Stimulated activated CD4-positive, alpha-beta T cell treated with anti-CD3 and anti-CD28 coated beads, Interleukin-12 subunit alpha, Interleukin-12 subunit beta, amount 100 ng/mL, for 24 hours (primary cell): Measurements from ENCODE around the gene LAS1L.
"Not testable (repeated sequence)": the region's sequence is repeated elsewhere in the genome, so short reads cannot be mapped to it uniquely, and the experiment has no call there.

Experiments used
- DNase-seq, 2 experiments: peaks; one replicate each; pipeline ENCODE4 v3.0.0-alpha.2; 2020; ENCODE audit warnings: low read depth in 2 of 2

The LAS1L gene

DNA sequence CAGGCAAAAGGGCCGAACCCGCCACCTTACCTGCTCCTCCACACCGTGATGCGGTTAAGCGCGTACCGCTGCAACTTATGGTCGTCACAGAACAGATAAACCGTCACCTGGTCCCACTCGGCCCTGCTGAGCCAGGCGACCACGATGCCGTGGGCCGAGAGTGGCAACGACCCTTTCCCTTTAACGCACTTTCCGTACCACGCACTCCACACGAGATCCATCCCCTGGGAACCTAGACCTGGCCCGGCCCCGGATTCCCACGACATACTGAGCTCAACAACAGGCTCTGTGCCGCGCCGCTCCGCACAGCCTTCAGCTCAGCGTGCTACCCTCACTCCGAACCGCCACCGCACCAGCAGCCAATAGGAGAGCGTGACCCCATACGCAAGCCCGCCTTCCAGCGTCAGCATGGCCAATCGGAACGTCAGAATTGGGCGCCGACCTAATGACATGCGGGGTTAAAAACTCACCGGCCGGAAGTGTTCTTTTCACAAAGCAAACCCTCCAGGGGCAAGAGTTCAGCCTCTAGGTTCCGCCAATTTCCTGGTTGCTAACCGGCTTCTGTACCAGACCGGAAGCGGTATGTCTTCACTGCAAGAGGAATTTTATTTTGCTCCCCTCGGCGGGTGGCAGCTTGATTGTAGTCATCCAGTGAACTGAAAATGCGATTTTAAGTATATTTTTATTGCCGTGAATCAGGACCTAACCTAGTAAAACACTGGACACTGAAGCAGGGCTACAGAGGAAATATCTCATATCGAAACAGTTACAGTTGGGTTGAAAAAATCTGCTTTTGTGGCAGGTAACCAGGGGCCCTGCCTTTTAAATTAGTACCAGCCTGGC is at the start of gene LAS1L:
TSS of gene LAS1L (minus strand) at position 338 of the 843 bp plus-strand sequence. CDS start at position 266, 72 bp downstream.
- DNase-seq, result peak; percentile 79 to 83

DNA sequence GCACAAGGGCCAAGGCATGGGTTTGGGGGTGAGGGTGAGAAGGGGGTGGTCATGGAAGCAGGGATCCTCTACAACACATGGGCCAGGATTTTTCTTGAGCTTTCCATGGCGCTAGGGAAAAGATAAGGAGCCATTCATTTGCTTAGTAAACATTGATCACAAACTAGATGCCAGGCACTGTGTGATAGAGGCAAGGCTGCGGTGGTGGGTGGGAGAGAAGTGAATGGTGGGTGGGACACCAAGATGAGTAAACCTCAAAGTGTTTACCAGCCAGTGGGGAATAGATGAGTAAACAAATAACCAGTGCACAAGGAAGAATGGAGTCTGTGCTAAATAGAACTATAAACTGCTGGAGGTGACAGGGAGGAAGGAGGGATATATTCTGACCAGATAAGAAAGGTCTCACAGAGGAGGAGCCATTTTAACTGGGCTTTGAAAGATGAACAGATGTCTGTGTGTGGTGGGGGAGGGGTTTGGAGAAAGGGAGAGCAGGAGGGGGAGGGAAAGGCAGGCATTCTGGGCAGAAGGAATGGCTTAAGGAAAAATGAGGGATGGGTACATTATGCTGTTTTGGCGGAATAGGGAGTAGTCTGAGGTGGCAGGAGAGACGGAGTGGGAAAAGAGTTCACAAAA is 48.0 kb upstream of the LAS1L start:
- no peak for DNase-seq

DNA sequence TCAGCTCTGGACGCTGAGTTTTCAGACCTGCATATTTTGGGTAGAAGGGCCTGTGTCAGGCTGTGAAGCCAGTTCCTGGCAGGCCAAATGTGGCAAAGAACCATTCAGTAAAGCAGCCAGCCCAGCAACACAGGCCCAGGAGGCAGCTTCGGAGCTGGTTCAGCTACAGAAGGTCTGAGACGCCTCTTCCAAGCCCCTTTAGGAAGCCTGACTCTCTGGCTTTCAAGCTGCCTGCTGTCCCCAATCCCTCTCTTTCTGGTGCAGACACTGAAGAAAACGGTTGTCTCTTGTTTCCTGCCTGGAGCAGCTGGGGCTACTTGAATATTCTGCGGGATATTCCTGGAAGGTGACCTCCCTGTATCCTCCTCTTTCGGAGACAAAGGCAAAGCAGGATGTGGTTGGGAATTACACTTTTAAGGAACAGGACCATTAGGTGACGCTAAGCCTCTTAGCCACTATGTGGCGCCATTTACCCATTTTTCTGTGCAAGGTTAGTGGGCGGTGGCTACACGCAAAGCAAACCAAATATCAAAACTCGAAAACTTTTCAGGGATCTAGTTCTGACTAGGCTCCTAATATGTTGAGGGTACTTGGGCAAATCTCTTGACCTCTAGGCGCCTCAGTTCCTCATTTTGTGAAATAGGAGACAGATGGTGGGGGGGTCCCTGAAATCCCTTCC is 47.2 kb upstream of the LAS1L start:
- DNase-seq, result peak in 1 of 2 experiments; percentile 32

DNA sequence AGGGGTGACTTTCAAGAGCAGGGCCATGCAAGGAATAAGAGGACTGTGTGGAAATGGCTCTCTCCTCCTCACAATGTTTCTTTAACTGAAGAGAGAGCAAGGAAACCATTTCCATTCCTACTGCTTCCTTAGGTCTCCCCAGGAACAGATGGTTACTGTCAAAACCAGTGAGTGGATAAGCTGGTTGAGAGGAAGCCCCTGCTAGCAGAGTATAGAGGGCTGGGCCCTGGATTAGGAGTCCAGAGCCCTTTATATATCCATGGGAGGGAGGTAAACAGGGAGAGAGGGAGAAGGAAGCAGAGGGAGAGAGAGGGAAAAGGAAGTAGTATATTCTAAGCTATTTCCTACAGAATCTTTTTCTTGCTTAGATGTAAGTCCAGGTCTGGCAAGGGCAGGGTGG is 43.8 kb upstream of the LAS1L start:
- no peak for DNase-seq

DNA sequence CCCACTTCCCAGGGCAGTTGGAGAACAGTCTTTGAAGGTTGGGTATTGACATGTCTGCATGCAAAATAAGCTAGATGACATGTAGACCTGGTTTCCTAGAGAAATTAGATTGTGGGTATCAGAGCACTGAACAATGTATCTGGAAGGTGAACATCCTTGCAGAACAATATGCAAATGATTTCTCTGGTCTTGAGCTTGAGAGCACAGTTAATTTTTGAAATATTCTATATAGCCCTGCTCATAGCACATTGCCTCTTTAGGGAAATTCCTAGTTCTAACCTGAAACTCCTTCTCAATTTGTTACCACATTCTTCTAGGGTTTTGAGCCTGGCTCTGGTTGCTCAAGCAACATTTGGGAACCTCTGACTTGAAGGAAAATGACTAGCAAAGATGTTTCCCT is 41.6 kb upstream of the LAS1L start:
- no peak for DNase-seq

DNA sequence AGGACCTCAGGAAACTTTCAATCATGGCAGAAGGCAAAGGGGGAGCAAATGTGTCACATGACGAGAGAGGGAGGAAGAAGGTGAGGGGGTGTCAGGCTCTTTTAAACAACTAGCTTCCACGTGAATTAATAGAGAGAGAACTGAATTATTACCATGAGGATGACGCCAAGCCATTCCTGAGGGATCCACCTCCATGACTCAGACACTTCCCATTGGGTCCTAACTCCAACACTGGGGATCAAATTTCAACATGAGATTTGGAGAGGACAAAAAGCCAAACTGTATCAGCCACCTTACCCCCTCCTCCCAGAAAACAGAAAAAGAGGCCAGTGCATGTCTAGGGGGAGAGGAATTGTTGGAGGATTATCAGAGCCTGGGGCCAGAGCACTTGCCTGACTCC is 40.4 kb upstream of the LAS1L start:
- DNase-seq, result no peak

DNA sequence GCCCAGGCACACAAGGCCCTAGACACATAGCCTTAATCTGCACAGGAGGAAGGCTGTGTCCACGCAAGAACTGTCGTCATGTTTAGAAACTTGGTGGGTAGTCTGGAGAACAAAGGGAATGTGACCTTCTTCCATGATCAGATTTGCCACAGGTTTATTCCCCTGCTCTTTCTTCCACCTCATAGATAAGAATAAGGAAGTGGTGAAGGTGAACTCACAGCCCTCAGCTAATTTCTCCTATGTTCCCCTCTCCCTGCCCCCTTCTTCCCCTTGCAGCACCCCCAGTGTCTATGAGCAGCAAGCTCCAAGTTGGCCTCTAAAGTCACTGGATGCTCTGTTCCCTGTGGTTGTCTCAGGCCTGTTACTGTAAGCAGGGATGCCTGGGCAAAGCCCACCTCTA is 39.8 kb upstream of the LAS1L start:
- DNase-seq, result no peak

DNA sequence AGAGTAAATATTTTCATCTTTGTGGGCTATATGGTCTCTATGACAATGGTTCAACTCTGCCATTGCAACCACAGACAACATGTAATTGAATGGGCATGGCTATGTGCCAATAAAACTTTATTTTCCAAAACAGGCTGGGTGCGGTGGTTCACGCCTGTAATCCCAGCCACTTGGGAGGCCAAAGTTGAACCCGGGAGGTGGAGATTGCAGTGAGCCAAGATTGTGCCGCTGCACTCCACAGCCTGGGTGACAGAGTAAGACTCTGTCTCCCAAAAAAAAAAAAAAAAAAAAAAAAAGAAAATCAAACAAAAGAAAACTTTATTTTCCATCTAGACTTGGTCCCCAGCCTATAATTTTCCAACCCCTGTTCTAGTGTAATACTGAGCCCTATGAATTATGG is 38.4 kb upstream of the LAS1L start:
- no peak for DNase-seq

DNA sequence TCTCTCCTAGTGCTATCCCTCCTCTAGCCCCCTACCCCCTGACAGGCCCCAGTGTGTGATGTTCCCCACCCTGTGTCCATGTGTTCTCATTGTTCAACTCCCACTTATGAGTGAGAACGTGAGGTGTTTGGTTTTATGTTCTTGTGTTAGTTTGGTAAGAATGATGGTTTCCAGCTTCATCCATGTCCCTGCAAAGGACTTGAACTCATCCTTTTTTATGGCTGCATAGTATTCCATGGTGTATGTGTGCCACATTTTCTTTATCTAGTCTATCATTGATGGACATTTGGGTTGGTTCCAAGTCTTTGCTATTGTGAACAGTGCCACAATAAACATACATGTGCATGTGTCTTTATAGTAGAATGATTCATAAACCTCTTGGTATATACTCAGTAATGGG is 28.3 kb upstream of the LAS1L start:
- not testable (repeated sequence) for DNase-seq

DNA sequence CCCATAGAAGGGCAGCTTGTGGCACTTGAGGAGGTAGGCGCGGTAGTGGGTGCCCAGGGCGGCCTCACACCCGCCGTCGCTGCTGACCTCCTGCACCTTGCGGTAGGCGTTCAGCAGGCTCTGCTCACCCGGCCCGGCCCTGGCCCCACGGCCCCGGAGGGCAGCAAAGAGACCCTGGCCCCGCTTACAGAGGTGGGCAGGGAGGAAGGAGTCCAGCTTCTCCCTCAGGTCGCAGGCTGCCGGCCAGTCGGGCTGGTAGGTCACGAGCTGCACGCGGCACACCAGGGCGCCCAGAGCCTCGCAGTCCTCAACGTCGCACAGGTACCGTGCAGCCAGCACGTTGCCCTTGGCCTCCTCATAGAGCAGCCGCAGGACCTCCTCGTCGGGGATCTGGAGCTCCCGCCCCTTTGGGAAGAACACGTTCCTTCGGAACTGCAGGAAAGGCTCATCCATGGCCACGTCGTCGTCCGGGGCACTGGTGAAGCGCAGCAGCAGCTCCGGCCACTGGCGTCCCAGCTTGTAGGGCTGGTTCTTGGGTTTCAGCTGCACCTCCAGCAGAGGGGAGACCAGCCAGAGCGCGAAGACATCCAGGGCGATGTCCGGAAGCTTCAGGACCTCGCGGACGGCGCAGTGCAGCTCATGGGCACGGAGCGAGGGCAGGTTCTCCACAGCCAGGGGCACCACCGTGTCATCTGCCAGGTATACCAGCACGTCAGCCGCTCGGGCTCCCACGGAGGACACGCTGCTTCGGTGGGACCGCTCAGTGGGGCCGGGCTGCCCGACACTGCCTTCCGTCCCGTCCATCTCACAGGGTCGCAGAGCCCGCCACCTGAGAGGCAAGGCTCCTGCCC is 17.1 kb upstream of the LAS1L start:
- no peak for DNase-seq

DNA sequence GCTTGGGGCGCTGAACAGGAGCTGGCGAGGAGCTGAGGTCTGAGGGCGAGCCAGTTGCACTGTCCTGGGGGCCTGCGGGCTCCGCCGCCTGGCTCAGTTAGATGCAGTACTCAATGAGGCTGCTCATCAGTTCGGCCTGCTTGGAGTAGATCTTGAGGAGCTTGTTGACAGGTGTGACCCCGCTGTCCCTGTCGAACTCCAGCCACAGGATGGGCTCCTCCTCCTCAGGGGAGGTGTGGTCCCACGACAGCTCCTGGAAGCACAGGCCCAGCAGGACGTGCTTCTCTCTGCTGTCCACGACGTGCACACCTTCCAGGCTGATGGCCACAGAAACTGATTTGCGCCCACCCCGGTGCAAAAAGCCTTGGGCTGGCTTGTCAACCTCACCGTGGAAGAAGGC is 16.5 kb upstream of the LAS1L start:
- no peak for DNase-seq

DNA sequence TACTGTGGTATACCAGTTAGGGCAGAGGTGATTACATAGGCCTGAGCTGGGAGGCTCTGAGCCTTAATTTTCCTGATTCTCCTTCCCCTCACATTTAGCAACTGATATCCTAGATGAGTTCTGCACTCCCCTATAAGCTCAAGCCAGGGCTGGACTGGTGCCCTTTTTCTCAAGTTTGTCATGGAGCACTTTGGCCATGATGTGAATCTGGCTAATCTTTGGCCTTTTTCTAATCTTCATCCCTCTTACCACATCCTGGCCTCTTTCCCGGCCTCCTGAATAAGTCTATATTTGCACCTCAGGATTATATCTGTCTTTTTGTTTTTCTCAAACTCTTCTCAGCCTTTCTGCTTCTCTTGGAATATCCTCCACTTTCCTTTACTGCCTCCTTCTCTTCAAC is 10.9 kb upstream of the LAS1L start:
- no peak for DNase-seq

DNA sequence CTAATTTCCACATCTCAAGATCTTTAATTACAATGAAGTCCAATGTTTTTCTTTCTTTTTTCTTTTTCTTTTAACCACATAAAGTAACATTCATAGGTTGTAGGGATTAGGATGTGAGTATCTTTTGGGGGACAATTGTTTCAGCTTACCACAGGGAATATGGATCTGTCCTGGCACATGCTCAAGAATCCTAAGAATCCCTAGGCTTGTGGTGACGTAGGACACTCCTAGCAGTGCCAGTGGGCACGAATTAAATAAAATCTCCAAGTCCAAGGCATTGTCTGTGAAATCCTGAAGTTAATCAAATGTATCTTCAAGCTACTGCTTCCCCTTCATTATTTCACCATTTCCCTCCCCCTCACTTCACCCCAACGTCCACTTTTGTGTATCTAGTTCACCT is 2.6 kb upstream of the LAS1L start:
- DNase-seq, result no peak

DNA sequence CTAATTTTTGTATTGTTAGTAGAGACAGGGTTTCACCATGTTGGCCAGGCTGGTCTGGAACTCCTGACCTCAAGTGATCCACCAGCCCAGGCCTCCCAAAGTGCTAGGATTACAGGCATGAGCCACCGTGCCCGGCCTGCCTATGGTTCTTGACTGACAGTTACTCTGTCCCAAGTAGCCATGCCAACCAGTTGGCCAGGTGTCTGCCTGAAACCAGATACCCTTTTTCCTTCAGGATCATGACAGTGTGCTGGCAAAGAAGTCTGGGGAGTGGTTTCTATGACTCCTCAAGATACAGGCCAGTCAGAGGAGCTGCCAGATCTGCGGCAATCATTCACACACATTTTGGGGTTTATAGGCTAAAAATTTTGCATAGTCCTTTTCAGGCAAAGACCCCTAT is 1.7 kb upstream of the LAS1L start:
- no peak for DNase-seq

DNA sequence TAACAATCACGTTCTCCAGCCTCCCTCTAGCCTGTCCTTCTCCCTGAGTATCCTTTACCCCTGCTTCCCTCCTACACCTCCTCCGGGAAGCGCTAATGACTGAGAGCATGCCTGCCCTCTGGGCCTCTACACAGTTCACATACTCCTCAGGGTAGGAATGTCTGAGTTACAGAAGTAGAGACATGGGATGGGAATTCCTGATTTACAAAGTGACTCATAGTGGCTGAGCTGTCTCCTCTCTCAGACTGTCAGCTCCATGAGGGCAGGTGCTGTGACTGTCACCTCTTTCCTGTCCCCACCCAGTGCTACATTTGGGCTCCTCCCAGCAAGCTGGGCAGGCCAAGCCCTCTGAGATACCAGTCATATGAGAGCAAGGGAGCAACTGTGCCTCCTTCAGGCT is 2.6 kb downstream of the LAS1L start:
- DNase-seq, result no peak

DNA sequence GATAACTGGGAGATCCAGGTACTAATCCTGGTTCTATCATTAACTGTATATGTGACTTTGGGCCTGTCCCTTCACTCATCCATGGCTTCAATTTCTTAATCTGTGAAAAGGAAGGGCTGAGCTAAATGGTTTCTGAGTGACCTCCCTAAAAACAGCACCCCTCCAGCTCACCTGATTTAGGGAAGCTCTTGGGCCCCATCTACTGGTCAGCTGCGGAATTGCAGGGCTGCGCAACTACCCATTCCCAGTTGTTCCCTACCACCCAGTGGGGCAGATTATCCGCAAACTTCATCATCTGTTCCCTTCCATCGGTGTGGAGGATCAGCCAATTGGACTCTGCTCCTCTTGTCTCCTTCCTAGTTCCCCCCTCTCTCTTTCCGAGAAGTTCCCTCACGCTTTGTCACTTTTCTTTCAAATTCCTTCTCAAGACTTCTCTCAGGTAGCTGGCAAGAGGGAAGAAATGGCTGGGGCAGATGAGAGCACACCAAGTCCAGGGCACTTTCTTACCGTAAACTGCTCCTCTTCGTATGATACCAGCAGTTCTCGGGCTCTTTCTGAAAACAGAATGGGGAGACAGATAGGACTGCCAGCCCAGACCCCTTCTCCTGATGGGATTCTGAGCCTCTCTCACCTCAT is 5.8 kb downstream of the LAS1L start:
- DNase-seq, result peak; percentile 2 to 45

DNA sequence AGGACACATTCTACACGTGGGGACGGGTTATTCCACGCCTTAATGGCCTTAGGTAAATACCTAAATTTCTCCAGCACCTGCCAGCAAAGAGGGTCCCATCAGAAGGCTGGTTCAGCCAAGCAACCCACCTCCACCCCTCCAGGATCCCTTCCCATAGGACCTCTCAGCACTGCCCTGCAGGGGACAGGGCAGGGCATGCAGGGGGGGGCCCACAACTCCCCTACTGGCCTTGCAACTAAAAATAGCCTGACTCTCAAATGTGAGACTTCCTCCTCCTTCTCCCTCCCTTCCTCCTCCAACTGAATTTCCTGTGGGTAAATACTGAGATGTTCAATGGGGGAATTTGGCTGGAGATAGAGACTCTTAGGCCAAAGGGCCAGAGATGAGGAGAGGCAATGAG is 6.3 kb downstream of the LAS1L start:
- no peak for DNase-seq

DNA sequence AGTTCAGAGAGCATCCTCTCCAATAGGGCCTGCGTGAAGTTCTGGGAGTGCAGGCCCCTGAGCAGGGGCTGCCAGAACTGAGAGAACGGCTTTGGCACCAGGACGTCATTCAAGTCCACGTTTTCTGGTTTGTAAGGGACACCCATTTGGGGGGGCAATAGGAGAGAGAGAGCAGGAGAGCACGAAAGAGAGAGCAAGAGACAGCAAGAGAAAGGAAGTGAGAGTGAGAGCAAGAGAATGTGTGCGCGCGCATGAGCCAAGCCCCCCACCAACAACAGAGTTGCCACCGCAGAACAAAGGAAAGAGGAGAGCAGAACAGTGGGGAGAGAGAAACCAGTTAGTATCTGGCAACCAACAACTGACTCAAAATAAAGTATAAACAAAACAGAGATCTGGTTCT is 10.4 kb downstream of the LAS1L start:
- DNase-seq, result no peak

DNA sequence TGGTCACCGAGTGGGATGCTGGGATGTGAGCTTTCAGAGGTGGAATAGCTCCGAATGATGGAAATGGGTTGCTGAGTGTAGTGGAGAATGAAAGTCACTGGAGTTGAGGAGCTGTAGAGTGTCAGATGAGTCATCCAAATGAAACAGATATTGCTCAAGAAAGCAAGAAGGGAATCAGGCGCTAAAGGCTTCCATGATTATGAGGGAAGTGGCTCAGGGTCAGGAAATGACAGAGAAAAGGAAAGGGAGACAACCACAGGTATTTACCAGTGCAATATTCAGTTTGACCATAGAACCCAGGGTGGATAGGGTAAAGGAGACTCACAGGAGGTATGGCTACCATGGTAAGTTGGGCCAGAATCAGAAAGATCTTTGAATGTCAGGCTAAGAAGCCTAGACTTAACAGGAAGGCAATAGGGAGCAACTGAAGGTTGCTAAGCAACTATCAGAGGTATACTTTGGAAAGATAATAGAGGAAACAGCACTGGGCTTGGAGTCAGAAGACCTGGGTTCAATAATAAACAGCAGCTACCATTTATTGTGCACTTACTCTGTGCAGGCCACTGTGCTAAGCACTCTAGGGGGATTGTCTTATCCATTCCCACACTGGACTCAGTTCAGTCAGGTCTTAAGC is 11.7 kb downstream of the LAS1L start:
- DNase-seq, result no peak

DNA sequence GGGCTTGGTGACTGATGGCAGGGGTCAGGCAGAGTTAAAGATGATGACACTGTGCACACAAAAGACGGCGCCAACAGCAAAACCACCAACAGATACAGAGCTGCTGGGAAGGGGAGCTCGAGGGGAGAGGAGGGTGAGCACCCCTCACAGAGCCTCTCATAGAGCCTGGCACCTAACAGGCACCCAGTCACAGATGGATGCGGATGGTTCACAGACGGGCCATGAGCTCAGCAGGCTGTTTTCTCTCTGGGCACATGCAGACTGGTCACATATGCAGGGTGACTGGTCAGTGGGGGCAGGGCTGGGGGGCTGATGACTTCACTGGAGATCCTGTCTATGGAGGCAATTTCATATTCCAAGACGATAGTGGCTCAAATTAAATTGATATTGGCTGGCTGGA is 15.1 kb downstream of the LAS1L start:
- not testable (repeated sequence) for DNase-seq

DNA sequence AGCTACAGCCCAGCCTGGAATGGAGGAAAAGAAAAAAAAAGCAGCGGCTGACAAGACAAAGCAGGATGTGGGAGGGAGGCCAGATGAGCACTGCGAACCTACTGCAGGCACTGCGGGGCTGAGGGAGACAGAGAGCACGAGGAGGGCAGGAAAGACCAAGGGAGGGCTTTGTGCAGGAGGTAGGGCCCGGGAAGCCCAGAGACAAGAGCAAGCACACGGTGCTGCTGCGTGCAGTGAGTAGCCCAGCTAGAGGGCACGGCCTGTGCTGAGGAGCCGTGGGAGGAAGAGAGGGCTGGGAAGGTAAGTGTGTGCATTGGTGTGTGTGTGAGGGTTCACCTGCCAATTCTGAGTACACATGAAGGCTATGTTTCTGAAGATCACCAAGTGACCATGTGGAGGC is 15.6 kb downstream of the LAS1L start:
- not testable (repeated sequence) for DNase-seq
